HepG2 (cell line): ENCODE results near the gene CCT8.

Source experiments
- DNMT1 ChIP-seq: sonication (generic); formaldehyde crosslinking; IDR thresholded peaks from 2 replicates; pipeline ENCODE4 v1.5.1; 2020; ENCODE audit warnings: mild to moderate bottlenecking, missing genetic modification reagents
- ETV6 ChIP-seq: sonication (generic); formaldehyde crosslinking; conservative IDR thresholded peaks from 2 replicates; pipeline ENCODE4 v1.4.0; 2020; ENCODE audit warnings: missing genetic modification reagents
- GABPA ChIP-seq, 2 experiments: IDR thresholded peaks; 2 replicates each; pipeline ENCODE4 v1.6.1; 2011 to 2016; ENCODE audit warnings: low read depth in 2 of 2, low read length in 1 of 2, missing biosample characterization in 1 of 2, missing genetic modification characterization in 1 of 2
- KDM2A ChIP-seq: sonication (generic); formaldehyde crosslinking; IDR thresholded peaks from 2 replicates; pipeline ENCODE4 v1.4.0; 2020; ENCODE audit warnings: low read depth, missing genetic modification reagents, borderline replicate concordance
- POLR2A ChIP-seq, 2 experiments: IDR thresholded peaks; 2 replicates each; pipeline ENCODE4 v1.6.1; 2011; ENCODE audit warnings: low read depth in 2 of 2, low read length in 2 of 2, mild to moderate bottlenecking in 1 of 2, moderate library complexity in 1 of 2; ENCODE audit not compliant: insufficient read depth in 1 of 2
- SIX1 ChIP-seq: sonication (generic); formaldehyde crosslinking; IDR thresholded peaks from 2 replicates; pipeline ENCODE4 v1.4.0; 2020; ENCODE audit warnings: missing genetic modification reagents, borderline replicate concordance
- SRF ChIP-seq: IDR thresholded peaks from 2 replicates; pipeline ENCODE4 v1.6.1; 2011; ENCODE audit warnings: mild to moderate bottlenecking, low read depth, low read length, moderate library complexity
- ZBTB8A ChIP-seq: sonication (generic); formaldehyde crosslinking; IDR thresholded peaks from 2 replicates; pipeline ENCODE4 v1.4.0; 2020; ENCODE audit warnings: mild to moderate bottlenecking, low read depth, missing genetic modification reagents, borderline replicate concordance
- ZNF124 ChIP-seq: sonication (generic); formaldehyde crosslinking; IDR thresholded peaks from 2 replicates; pipeline ENCODE4 v1.4.0; 2020; ENCODE audit warnings: missing genetic modification reagents
- ZNF879 ChIP-seq: sonication (generic); formaldehyde crosslinking; IDR thresholded peaks from 2 replicates; pipeline ENCODE4 v1.8.1; 2023; ENCODE audit warnings: missing genetic modification reagents
- TF ChIP-seq, protein P1 (sequence below): sonication (generic); formaldehyde crosslinking; IDR thresholded peaks from 2 replicates; pipeline ENCODE4 v1.5.0; 2020; ENCODE audit warnings: mild to moderate bottlenecking, missing genetic modification reagents, moderate library complexity

DNA sequence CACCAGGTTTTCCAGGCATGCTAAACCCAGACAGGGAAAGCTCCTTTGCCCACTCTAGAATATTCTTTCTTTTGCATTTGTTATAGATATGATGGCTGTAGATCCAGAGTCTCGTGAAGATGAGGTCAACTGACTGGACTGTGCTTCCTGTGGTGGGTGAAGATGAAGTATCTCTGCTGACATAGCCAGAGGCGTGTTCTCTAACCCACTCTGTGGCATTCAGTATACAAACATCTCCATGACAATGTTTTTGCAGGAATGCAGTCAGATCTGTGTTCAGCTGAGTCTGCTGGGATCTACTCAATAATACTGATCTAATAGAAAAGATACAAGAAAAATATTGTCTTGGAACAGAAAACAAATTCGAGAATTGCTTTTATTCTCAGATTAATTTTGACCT lies 65.6 kb downstream of the CCT8 start:
- no peak for TF ChIP-seq POLR2A (IDR thresholded peaks at IDR 0.05; ENCODE audit: insufficient read depth in 1 of 2, low read depth in 2 of 2, low read length in 2 of 2)
- TF ChIP-seq ETV6 (CRISPR knock-in tag) = no peak
- TF ChIP-seq ZNF124 (CRISPR knock-in tag) = no peak
- TF ChIP-seq, protein P1, sequence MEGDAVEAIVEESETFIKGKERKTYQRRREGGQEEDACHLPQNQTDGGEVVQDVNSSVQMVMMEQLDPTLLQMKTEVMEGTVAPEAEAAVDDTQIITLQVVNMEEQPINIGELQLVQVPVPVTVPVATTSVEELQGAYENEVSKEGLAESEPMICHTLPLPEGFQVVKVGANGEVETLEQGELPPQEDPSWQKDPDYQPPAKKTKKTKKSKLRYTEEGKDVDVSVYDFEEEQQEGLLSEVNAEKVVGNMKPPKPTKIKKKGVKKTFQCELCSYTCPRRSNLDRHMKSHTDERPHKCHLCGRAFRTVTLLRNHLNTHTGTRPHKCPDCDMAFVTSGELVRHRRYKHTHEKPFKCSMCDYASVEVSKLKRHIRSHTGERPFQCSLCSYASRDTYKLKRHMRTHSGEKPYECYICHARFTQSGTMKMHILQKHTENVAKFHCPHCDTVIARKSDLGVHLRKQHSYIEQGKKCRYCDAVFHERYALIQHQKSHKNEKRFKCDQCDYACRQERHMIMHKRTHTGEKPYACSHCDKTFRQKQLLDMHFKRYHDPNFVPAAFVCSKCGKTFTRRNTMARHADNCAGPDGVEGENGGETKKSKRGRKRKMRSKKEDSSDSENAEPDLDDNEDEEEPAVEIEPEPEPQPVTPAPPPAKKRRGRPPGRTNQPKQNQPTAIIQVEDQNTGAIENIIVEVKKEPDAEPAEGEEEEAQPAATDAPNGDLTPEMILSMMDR (CRISPR knock-in tag) = no peak
- TF ChIP-seq ZBTB8A (CRISPR knock-in tag) = no peak
- no peak for TF ChIP-seq SIX1
- TF ChIP-seq DNMT1 (CRISPR knock-in tag) = no peak
- no peak for TF ChIP-seq SRF
- no peak for TF ChIP-seq GABPA (IDR thresholded peaks at IDR 0.05; ENCODE audit: low read depth, low read length)
- no peak for TF ChIP-seq GABPA (CRISPR knock-in tag; IDR thresholded peaks at IDR 0.05; ENCODE audit: low read depth)
- TF ChIP-seq KDM2A (CRISPR knock-in tag) = no peak
- TF ChIP-seq ZNF879 (CRISPR knock-in tag) = no peak
